ENCODE measurements around the gene PFKL. TPM values are rescaled to one million over a fixed set of nuclear protein-coding genes. Genes with fewer than 3 reads are reported as not detected.
A peak's percentile ranks its signal among the peaks of the same experiment; 100 is the strongest.

The PFKL gene
- total RNA-seq, 4 donors from 2014 or later: 104 to 145 (median 136) TPM

DNA sequence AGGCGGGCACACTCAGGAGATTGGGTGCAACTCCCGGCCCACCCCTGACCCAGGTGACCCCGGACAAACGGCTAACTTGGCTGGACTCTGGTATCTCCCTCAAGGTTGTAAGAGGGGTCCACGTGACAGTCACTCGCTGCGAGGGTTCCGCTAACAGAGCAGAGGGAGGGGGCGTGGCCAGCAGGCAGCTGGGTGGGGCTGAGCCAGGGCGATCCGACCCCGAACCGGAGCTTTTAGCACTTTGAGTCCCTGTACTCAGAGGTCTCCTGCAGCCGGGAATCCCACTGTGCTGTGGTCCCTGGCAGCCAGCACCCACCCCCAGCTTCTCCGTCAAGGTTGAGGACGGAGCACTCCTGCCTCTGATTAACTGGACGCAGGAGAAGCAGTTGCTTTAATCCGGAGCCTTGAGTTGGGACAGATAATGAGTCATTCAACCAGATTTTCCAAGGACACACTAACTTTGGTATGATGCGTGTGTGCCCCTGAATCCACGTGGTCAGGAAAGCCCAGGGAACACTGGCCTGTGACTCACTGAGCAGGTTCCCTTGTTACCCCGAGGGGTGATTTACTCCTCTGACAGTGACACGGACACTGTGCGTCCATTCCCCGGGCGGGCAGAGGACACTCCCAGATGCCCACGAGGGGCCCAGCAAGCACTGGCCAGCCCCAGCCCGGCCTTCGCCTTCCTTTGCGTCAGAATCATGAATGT is 70.3 kb downstream of the PFKL start:
- WGBS, 2 donors: 28 to 31% methylated on average over 28 of the region's 29 CpGs
- no peak overlapping the region for H3K4me3 ChIP-seq (ENCODE audit: low read depth, poor library complexity, severe bottlenecking)

DNA sequence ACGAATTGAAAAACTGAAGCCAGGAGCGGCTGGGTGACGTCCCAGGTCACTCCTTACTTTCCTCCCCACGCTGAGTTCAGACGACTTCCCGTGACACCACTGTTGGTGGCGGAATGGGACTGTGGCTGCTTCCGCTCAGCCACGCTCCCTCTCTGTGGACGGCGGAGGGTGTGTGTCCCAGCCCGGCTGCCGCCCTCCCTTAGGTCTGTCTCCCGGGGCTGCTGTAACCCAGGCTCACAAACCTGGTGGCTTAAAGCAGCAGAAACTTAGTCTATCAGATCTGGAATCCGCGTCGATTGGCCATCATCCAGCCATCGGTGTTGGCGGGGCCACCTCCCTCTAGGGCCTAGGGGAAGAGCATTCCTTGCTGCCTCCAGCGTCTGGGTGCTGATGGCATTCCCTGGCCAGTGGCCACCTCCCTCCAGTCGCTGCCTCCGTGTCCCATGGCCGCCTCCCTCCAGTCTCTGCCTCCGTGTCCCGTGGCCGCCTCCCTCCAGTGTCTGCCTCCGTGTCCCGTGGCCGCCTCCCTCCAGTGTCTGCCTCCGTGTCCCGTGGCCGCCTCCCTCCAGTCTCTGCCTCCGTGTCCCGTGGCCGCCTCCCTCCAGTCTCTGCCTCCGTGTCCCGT is 71.0 kb downstream of the PFKL start:
- no peak overlapping the region for H3K4me3 ChIP-seq (ENCODE audit: low read depth, poor library complexity, severe bottlenecking)
- TF ChIP-seq, protein P1, sequence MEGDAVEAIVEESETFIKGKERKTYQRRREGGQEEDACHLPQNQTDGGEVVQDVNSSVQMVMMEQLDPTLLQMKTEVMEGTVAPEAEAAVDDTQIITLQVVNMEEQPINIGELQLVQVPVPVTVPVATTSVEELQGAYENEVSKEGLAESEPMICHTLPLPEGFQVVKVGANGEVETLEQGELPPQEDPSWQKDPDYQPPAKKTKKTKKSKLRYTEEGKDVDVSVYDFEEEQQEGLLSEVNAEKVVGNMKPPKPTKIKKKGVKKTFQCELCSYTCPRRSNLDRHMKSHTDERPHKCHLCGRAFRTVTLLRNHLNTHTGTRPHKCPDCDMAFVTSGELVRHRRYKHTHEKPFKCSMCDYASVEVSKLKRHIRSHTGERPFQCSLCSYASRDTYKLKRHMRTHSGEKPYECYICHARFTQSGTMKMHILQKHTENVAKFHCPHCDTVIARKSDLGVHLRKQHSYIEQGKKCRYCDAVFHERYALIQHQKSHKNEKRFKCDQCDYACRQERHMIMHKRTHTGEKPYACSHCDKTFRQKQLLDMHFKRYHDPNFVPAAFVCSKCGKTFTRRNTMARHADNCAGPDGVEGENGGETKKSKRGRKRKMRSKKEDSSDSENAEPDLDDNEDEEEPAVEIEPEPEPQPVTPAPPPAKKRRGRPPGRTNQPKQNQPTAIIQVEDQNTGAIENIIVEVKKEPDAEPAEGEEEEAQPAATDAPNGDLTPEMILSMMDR (IDR thresholded peaks at IDR 0.05): no peak
- no peak for TF ChIP-seq POLR2A (IDR thresholded peaks at IDR 0.05)
- WGBS, 2 donors: 81 to 84% methylated on average over 28 to 30 of the region's 37 CpGs
- peak in 1 of 2 donors; percentile 67 for DNase-seq (ENCODE audit: low spot score in 2 of 2)
- intact Hi-C loops (cut with DNase I; ENCODE audit: low total_unique reads): no loop called here

More for the DNA sequence above, 70.3 kb downstream of the PFKL start:
- intact Hi-C loops (cut with DNase I; ENCODE audit: low total_unique reads): no loop called here
- peak in 1 of 2 donors; percentile 82 for DNase-seq (ENCODE audit: low spot score in 2 of 2)
- no peak for TF ChIP-seq POLR2A (IDR thresholded peaks at IDR 0.05)
- TF ChIP-seq, protein P1 (IDR thresholded peaks at IDR 0.05): no peak

DNA sequence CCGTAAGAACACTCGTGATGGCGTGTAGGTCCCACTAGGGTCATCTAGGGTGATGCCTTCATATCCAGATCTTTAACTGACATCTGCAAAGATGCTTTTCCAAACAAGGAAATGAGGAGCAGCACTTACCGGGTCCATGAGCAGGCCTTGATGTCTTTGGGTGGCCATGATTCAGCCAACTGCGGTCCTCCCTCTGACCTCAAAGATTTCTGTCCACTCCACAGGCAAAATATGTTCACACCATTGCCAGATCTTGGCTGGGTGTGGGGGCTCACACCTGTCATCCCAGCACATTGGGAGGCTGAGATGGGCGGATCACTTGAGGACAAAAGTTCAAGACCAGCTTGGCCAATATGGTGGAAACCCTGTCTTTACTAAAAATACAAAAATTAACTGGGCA is 71.7 kb downstream of the PFKL start:
- DNase-seq (ENCODE audit: low spot score in 2 of 2): peak in 1 of 2 donors; percentile 59
- H3K4me3 ChIP-seq (ENCODE audit: low read depth, poor library complexity, severe bottlenecking): no peak overlapping the region
- intact Hi-C loops (cut with DNase I; ENCODE audit: low total_unique reads): no loop called here
- WGBS, 2 donors: 93 to 96% methylated on average over 6 of the region's 6 CpGs
- no peak for TF ChIP-seq POLR2A (IDR thresholded peaks at IDR 0.05)
- TF ChIP-seq, protein P1 (IDR thresholded peaks at IDR 0.05): no peak

DNA sequence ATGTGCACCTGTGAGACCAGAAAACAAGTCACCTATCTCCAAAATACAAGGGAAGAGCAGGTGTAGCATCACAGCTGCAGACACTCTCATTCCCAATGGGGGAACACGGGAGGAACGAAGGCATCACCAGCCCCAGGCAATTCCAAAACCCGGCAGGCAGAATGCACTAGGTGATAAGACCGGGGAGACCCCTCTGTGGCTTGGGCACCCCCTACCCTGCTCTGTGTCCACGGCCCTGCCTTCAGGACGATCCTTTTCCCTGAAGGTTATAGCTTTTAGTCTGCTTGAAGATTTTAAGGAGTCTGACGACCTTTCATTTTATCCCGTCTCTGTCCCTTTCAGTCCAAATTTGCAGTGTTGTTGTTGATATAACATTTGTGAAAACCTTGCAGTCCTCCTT is 72.8 kb downstream of the PFKL start:
- 70 to 75% methylated on average over 8 of the region's 8 CpGs for WGBS, 2 donors
- no peak for TF ChIP-seq POLR2A (IDR thresholded peaks at IDR 0.05)
- TF ChIP-seq, protein P1 (IDR thresholded peaks at IDR 0.05): no peak
- intact Hi-C loops (cut with DNase I; ENCODE audit: low total_unique reads): no loop called here
- H3K4me3 ChIP-seq (ENCODE audit: low read depth, poor library complexity, severe bottlenecking): no peak overlapping the region
- peak in 1 of 2 donors; percentile 54 for DNase-seq (ENCODE audit: low spot score in 2 of 2)

DNA sequence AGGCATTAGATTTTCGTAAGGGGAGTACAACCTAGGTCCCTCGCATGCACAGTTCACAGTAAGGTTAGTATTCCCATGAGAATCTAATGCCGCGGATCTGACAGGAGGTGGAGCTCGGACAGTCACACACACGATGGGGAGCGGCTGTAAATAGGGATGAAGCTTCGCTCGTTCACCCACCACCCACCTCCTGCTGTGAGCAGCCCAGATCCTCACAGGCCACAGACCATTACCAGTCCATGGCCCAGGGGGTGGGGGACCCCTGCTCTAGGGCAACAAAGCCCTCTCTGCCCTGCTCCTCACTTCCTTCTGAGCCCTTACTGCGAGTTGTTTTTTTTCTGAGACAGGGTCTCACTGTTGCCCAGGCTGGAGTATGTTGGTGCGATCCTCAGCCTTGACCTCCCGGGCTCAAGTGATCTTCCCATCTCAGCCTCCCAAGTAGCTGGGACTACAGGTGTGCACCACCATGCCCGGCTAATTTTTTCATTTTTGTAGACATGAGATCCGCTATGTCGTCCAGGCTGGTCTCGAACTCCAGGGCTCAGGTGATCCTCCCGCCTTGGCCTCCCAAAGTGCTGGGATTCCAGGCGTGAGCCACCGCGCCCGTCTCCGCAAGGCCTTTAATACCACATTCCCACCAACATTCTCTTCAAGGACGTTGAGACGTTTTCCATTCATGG is 74.9 kb downstream of the PFKL start:
- 89 to 91% methylated on average over 24 of the region's 24 CpGs for WGBS, 2 donors
- TF ChIP-seq POLR2A (IDR thresholded peaks at IDR 0.05): no peak
- TF ChIP-seq, protein P1 (IDR thresholded peaks at IDR 0.05): no peak
- no peak overlapping the region for H3K4me3 ChIP-seq (ENCODE audit: low read depth, poor library complexity, severe bottlenecking)
- intact Hi-C loops (cut with DNase I; ENCODE audit: low total_unique reads): no loop called here
- DNase-seq (ENCODE audit: low spot score in 2 of 2): peak in 1 of 2 donors; percentile 71

All from lower leg skin (tissue), 4 donors.